ENCODE data around the gene ATP8B2.

GRCh38 chr1:154352245-154352580 is 26.9 kb downstream of the ATP8B2 start:
- TF ChIP-seq POLR2AphosphoS5 (IDR thresholded peaks at IDR 0.05; ENCODE audit: low read depth, low read length) (no peak), POLR2A (IDR thresholded peaks at IDR 0.05; ENCODE audit: low read depth, low read length) (no peak), POU2F2 (IDR thresholded peaks at IDR 0.05; ENCODE audit: low read depth, low read length) (no peak)
